ENCODE measurements around the gene GTF2B. TPM values are rescaled to one million over a fixed set of nuclear protein-coding genes. Genes with fewer than 3 reads are reported as not detected.
"Not testable (repeated sequence)": the region's sequence is repeated elsewhere in the genome, so short reads cannot be mapped to it uniquely, and the experiment has no call there.

Gene GTF2B
- total RNA-seq, 2 donors from 2014 or later, result 29.8 to 34.0 TPM

- TF ChIP-seq POLR2A (IDR thresholded peaks at IDR 0.05) (no peak), POLR2AphosphoS5 (IDR thresholded peaks at IDR 0.05) (no peak), CTCF (IDR thresholded peaks at IDR 0.05) (no peak)
- intact Hi-C loops (cut with DNase I), result loop anchor here (5.0 kb wide), 1 partner anchor 219 kb away; no protein-coding TSS in a partner anchor
- H3K27me3 ChIP-seq (replicated peaks; ENCODE audit: insufficient read depth), result no peaks in the 10 kb centered on the region
- no peak overlapping the region for H3K27ac ChIP-seq
- no peaks in the 10 kb centered on the region for H3K36me3 ChIP-seq
- no peak overlapping the region for H3K4me3 ChIP-seq
- no peaks in the 10 kb centered on the region for H3K9me3 ChIP-seq
- no peak for DNase-seq (ENCODE audit: low spot score)
- H3K4me1 ChIP-seq (replicated peaks), result peaks cover 2% of the 10 kb centered on the region
- 77% methylated on average over 5 of the region's 5 CpGs for WGBS
Measured at GRCh38 chr1:88876573-88877365, 14.6 kb downstream of the GTF2B start.

GRCh38 chr1:88875595-88875994 is 15.8 kb downstream of the GTF2B start:
- no peak for DNase-seq (ENCODE audit: low spot score)
- no peaks in the 10 kb centered on the region for H3K27me3 ChIP-seq (replicated peaks; ENCODE audit: insufficient read depth)
- TF ChIP-seq POLR2AphosphoS5 (IDR thresholded peaks at IDR 0.05) (no peak), POLR2A (IDR thresholded peaks at IDR 0.05) (no peak), CTCF (IDR thresholded peaks at IDR 0.05) (no peak)
- H3K36me3 ChIP-seq, result no peaks in the 10 kb centered on the region
- intact Hi-C loops (cut with DNase I), result loop anchor here (5.0 kb wide), 1 partner anchor 218 kb away; no protein-coding TSS in a partner anchor
- H3K27ac ChIP-seq, result no peak overlapping the region
- H3K4me3 ChIP-seq, result no peak overlapping the region
- H3K4me1 ChIP-seq (replicated peaks), result no peaks in the 10 kb centered on the region
- no peaks in the 10 kb centered on the region for H3K9me3 ChIP-seq
- 90% methylated on average over 4 of the region's 4 CpGs for WGBS

- no peaks in the 10 kb centered on the region for H3K4me1 ChIP-seq (replicated peaks)
- WGBS, result 66% methylated on average over 5 of the region's 5 CpGs
- no peaks in the 10 kb centered on the region for H3K36me3 ChIP-seq
- H3K27ac ChIP-seq, result no peak overlapping the region
- intact Hi-C loops (cut with DNase I), result no loop called here
- no peaks in the 10 kb centered on the region for H3K27me3 ChIP-seq (replicated peaks; ENCODE audit: insufficient read depth)
- DNase-seq (ENCODE audit: low spot score), result no peak
- no peak overlapping the region for H3K4me3 ChIP-seq
- TF ChIP-seq POLR2A (IDR thresholded peaks at IDR 0.05) (no peak), POLR2AphosphoS5 (IDR thresholded peaks at IDR 0.05) (no peak)
- H3K9me3 ChIP-seq, result no peaks in the 10 kb centered on the region
Measured at GRCh38 chr1:88873737-88874349, 17.5 kb downstream of the GTF2B start.

GRCh38 chr1:88869644-88870043 is 21.7 kb downstream of the GTF2B start:
- intact Hi-C loops (cut with DNase I); DNase-seq (ENCODE audit: low spot score); H3K36me3 ChIP-seq; H3K4me1 ChIP-seq (replicated peaks); H3K27me3 ChIP-seq (replicated peaks; ENCODE audit: insufficient read depth); H3K9me3 ChIP-seq; H3K4me3 ChIP-seq; H3K27ac ChIP-seq: not testable (repeated sequence)
- 97% methylated on average over 14 of the region's 14 CpGs for WGBS

- H3K4me3 ChIP-seq, result no peak overlapping the region
- WGBS, result 79% methylated on average over 6 of the region's 6 CpGs
- intact Hi-C loops (cut with DNase I), result no loop called here
- no peak for DNase-seq (ENCODE audit: low spot score)
- H3K4me1 ChIP-seq (replicated peaks), result no peaks in the 10 kb centered on the region
- no peak for TF ChIP-seq POLR2A (IDR thresholded peaks at IDR 0.05)
- no peak for TF ChIP-seq POLR2AphosphoS5 (IDR thresholded peaks at IDR 0.05)
- no peak for TF ChIP-seq CTCF (IDR thresholded peaks at IDR 0.05)
- no peaks in the 10 kb centered on the region for H3K27me3 ChIP-seq (replicated peaks; ENCODE audit: insufficient read depth)
- no peaks in the 10 kb centered on the region for H3K9me3 ChIP-seq
- no peaks in the 10 kb centered on the region for H3K36me3 ChIP-seq
- H3K27ac ChIP-seq, result no peak overlapping the region
Measured at GRCh38 chr1:88867743-88868521, 23.4 kb downstream of the GTF2B start.
